HCT116 (cell line): ENCODE measurements around the gene ZIC5. TPM values are rescaled to one million over a fixed set of nuclear protein-coding genes. Genes with fewer than 3 reads are reported as not detected.

ENCODE experiments used
- ATAC-seq: fragments of 200-7000 bp; cut with Tn5 transposase; 2 replicates; pipeline ENCODE4 v1.9.1; 2020; ENCODE audit warnings: mild to moderate bottlenecking, moderate library complexity
- BruUV-seq: library from RNA; stranded (reverse); fragments of 400-500 nt; replicated peaks from 2 replicates; lab custom pipeline; 2021; lab: Mats Ljungman, UMichigan
- CTCF ChIA-PET: fragments of 300-600 bp; sonication (Branson Sonifier 250); formaldehyde crosslinking; loops from one replicate; lab custom pipeline; 2021; ENCODE audit warnings: antibody characterized with exemption; lab: Charles Lee
- POLR2A ChIA-PET: fragments of 300-600, 350-600 bp; sonication (Branson Sonifier 250); formaldehyde crosslinking; loops from one replicate; lab custom pipeline; 2021; ENCODE audit warnings: antibody characterized with exemption; lab: Charles Lee
- RAD21 ChIA-PET, 2 experiments: fragments of 300-600 bp; sonication (Branson Sonifier 250); formaldehyde crosslinking; loops; one replicate each; lab custom pipeline; 2023; ENCODE audit warnings: low total read pairs in 2 of 2; ENCODE audit not compliant: uncharacterized antibody in 2 of 2, unreplicated experiment in 2 of 2, low non-redundant PET in 1 of 2; lab: Charles Lee
- DNase-seq: peaks from one replicate; pipeline ENCODE4 v3.0.0-alpha.2; 2010; ENCODE audit warnings: low read depth, low spot score
- H2AFZ ChIP-seq: fragments of 200-600 bp; shearing (Covaris generic), sonication (generic); 2 replicates; pipeline ENCODE4 v1.6.1; 2017; ENCODE audit warnings: low read depth, mixed run types, mixed read lengths, antibody characterized with exemption, low read length; ENCODE audit not compliant: poor library complexity, severe bottlenecking
- H3K27ac ChIP-seq: 2 replicates; pipeline ENCODE4 v1.5.1; 2012; ENCODE audit warnings: low read depth, low read length
- H3K27me3 ChIP-seq: fragments of 200-600 bp; sonication (generic); 2 replicates; pipeline ENCODE4 v1.6.1; 2016; ENCODE audit warnings: mixed run types, low read length, mixed read lengths; ENCODE audit not compliant: insufficient read depth
- H3K36me3 ChIP-seq, 2 experiments: fragments of 200-500 bp in 1 of 2; fragments of 200-600 bp in 1 of 2; sonication (Bioruptor generic) in 1 of 2; sonication (generic) in 1 of 2; 2 replicates each; pipeline versions ENCODE4 v1.5.1 to v1.6.1; 2014 to 2016; ENCODE audit warnings: low read length in 2 of 2, inconsistent platforms in 1 of 2, mixed read lengths in 1 of 2, mixed run types in 1 of 2; ENCODE audit not compliant: insufficient read depth in 2 of 2, control insufficient read depth in 1 of 2
- H3K4me1 ChIP-seq, 2 experiments: fragments of 200-600 bp in 1 of 2; sonication (generic) in 1 of 2; 2 replicates each; pipeline versions ENCODE4 v1.5.1 to v1.6.1; 2012 to 2017; ENCODE audit warnings: low read length in 2 of 2, inconsistent platforms in 1 of 2, mild to moderate bottlenecking in 1 of 2, mixed read lengths in 1 of 2, mixed run types in 1 of 2, moderate library complexity in 1 of 2; ENCODE audit not compliant: insufficient read depth in 2 of 2, control insufficient read depth in 1 of 2
- H3K4me2 ChIP-seq: fragments of 200-600 bp; sonication (generic); 2 replicates; pipeline ENCODE4 v1.6.1; 2017; ENCODE audit warnings: mixed run types, low read length, mixed read lengths
- H3K4me3 ChIP-seq, 2 experiments: fragments of 200-600 bp in 1 of 2; sonication (generic) in 1 of 2; replicated peaks in 1 of 2; 2 replicates each; pipeline ENCODE4 v1.5.1; 2011 to 2016; ENCODE audit warnings: low read length in 2 of 2, control low read depth in 1 of 2, low read depth in 1 of 2, mild to moderate bottlenecking in 1 of 2, mixed read lengths in 1 of 2, mixed run types in 1 of 2
- H3K79me2 ChIP-seq: fragments of 200-600 bp; sonication (generic); 2 replicates; pipeline ENCODE4 v1.6.1; 2017; ENCODE audit warnings: mild to moderate bottlenecking, mixed run types, low read length, moderate library complexity, mixed read lengths; ENCODE audit not compliant: insufficient read depth
- H3K9ac ChIP-seq: fragments of 200-600 bp; sonication (generic); 2 replicates; pipeline ENCODE4 v1.6.1; 2016; ENCODE audit warnings: low read length, mixed read lengths
- H3K9me2 ChIP-seq: fragments of 200-600 bp; sonication (generic), shearing (Covaris generic); 2 replicates; pipeline ENCODE4 v1.6.1; 2017; ENCODE audit warnings: mixed run types, mild to moderate bottlenecking, moderate library complexity; ENCODE audit not compliant: insufficient read depth
- H3K9me3 ChIP-seq, 2 experiments: fragments of 200-500 bp in 1 of 2; fragments of 200-600 bp in 1 of 2; sonication (Bioruptor generic) in 1 of 2; sonication (generic) in 1 of 2; 2 replicates each; pipeline ENCODE4 v1.6.1; 2014 to 2017; ENCODE audit warnings: low read length in 2 of 2, mixed read lengths in 2 of 2, inconsistent platforms in 1 of 2, low read depth in 1 of 2, mild to moderate bottlenecking in 1 of 2, mixed run types in 1 of 2, moderate library complexity in 1 of 2; ENCODE audit not compliant: control insufficient read depth in 1 of 2, insufficient read depth in 1 of 2
- H4K20me1 ChIP-seq: fragments of 200-600 bp; sonication (generic), shearing (Covaris generic); 2 replicates; pipeline ENCODE4 v1.6.1; 2017; ENCODE audit warnings: mixed run types, mild to moderate bottlenecking, moderate library complexity; ENCODE audit not compliant: insufficient read depth
- ELF1 ChIP-seq: IDR thresholded peaks from 2 replicates; pipeline ENCODE4 v1.6.1; 2012; ENCODE audit warnings: low read depth, borderline replicate concordance
- EZH2phosphoT487 ChIP-seq: fragments of 200-600 bp; IDR thresholded peaks from 2 replicates; pipeline ENCODE4 v1.6.1; 2018; ENCODE audit warnings: antibody characterized with exemption, borderline replicate concordance
- POLR2AphosphoS5 ChIP-seq: IDR thresholded peaks from 2 replicates; pipeline ENCODE4 v1.6.1; 2011; ENCODE audit warnings: mild to moderate bottlenecking, low read depth, low read length, moderate library complexity
- RAD21 ChIP-seq: IDR thresholded peaks from 2 replicates; pipeline ENCODE4 v1.6.1; 2012; ENCODE audit warnings: low read depth, mild to moderate bottlenecking
- REST ChIP-seq: IDR thresholded peaks from 2 replicates; pipeline ENCODE4 v1.6.1; 2012; ENCODE audit warnings: low read depth
- YY1 ChIP-seq: IDR thresholded peaks from 2 replicates; pipeline ENCODE4 v1.6.1; 2011; ENCODE audit warnings: low read length, low read depth, moderate library complexity, mild to moderate bottlenecking; ENCODE audit not compliant: insufficient replicate concordance; ENCODE audit errors: extremely low read depth
- ZNF274 ChIP-seq: fragments of 200-500 bp; sonication (Bioruptor generic); IDR thresholded peaks from 2 replicates; pipeline ENCODE4 v1.6.1; 2014; ENCODE audit warnings: mild to moderate bottlenecking, low read depth, low read length, inconsistent platforms
- intact Hi-C: fragments of 100-400 bp; cut with micrococcal nuclease; formaldehyde crosslinking; loops from 2 replicates; pipeline ENCODE4 v1.10.0; 2022
- total RNA-seq: library from RNA; stranded (reverse); gene quantifications from one replicate; pipeline ENCODE4 v1.2.1, GENCODE V29; 2021; ENCODE audit not compliant: unreplicated experiment
- TF ChIP-seq, protein P1 (sequence below): IDR thresholded peaks from 2 replicates; pipeline ENCODE4 v1.6.1; 2011; ENCODE audit warnings: mild to moderate bottlenecking, low read length, moderate library complexity; ENCODE audit not compliant: insufficient replicate concordance; ENCODE audit errors: extremely low read depth

ZIC5 gene
- total RNA-seq, 1 experiment from 2014 or later = 10.3 TPM

DNA sequence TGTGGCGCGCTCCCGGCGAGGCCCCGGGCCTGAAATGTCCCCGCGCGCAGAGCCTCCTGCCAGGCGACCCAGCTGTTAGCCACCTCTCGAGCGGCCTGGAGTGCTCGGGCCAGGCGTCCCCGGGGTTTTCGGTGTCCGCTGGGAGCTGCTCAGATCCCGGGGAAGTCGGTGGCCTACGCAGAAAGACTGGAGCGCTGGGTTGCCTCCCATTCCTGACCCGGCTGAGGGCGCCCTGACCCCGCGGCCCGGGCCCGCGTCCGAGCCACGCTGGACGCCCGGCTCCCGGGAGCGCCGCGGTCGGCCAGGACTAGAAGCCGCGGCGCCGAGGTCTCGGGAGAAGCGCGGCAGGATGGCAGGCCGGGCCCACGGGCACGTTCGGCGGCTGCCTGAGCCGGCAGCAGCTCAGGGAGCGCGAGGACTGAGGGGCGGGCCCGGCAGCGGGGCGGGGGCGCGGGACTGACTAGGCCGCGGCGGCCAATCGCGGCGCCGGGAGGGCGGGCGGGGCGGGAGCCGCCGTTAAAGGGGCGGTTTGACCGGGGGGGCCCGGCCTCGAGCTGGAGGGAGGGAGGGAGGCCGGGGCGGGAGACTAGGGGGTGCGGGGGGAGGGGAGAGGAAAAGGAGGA is 8.7 kb upstream of the ZIC5 start (continued):
- no peak for TF ChIP-seq REST
- no peak for TF ChIP-seq ZNF274
- TF ChIP-seq RAD21 = no peak
- TF ChIP-seq YY1 = no peak
- TF ChIP-seq ELF1 = no peak

GRCh38 chr13:99979453-99980200 is 8.1 kb upstream of the ZIC5 start:
- peaks cover 27% of the 10 kb centered on the region for H3K79me2 ChIP-seq
- ChIA-PET CTCF (interaction anchor here (1.6 kb wide), 1 partner anchor 63 kb away, joined by 5 read pairs; no protein-coding TSS in a partner anchor), POLR2A (interaction anchor here (1.0 to 2.1 kb wide), 2 partner anchors 9 to 324 kb away, joined by 3 to 21 read pairs; partner anchors contain the start of gene ZIC5), RAD21 (no interaction called here)
- no peak overlapping the region for H2AFZ ChIP-seq
- TF ChIP-seq POLR2AphosphoS5 (peak; percentile 33; the same call in 1 of the 2 replicates), EZH2phosphoT487 (no peak)
- TF ChIP-seq, protein P1, sequence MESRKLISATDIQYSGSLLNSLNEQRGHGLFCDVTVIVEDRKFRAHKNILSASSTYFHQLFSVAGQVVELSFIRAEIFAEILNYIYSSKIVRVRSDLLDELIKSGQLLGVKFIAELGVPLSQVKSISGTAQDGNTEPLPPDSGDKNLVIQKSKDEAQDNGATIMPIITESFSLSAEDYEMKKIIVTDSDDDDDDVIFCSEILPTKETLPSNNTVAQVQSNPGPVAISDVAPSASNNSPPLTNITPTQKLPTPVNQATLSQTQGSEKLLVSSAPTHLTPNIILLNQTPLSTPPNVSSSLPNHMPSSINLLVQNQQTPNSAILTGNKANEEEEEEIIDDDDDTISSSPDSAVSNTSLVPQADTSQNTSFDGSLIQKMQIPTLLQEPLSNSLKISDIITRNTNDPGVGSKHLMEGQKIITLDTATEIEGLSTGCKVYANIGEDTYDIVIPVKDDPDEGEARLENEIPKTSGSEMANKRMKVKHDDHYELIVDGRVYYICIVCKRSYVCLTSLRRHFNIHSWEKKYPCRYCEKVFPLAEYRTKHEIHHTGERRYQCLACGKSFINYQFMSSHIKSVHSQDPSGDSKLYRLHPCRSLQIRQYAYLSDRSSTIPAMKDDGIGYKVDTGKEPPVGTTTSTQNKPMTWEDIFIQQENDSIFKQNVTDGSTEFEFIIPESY = peak; percentile 82
- ATAC-seq (no peak), DNase-seq (no peak)
- no peaks in the 10 kb centered on the region for H3K9me2 ChIP-seq
- BruUV-seq = no TSS peak
- H3K27me3 ChIP-seq = no peaks in the 10 kb centered on the region
- peaks cover 15 to 28% of the 10 kb centered on the region in 2 experiments for H3K4me1 ChIP-seq
- intact Hi-C loops = no loop called here
- peak overlapping the region; percentile 76 for H3K9ac ChIP-seq
- no peaks in the 10 kb centered on the region for H3K9me3 ChIP-seq
- H3K27ac ChIP-seq = peak overlapping the region; percentile 95
- H3K4me2 ChIP-seq = peak overlapping the region; percentile 93
- H3K36me3 ChIP-seq = no peaks in the 10 kb centered on the region; a peak in 1 of 4 replicates
- peak overlapping the region; percentile 51 to 64 for H3K4me3 ChIP-seq
- no peaks in the 10 kb centered on the region for H4K20me1 ChIP-seq
